CD14-positive monocyte (primary cell): Measurements from ENCODE around the gene CACNB2. TPM values are rescaled to one million over a fixed set of nuclear protein-coding genes. Genes with fewer than 3 reads are reported as not detected.

Source experiments
- DNase-seq, 3 donors: peaks; one replicate each; pipeline ENCODE4 v3.0.0-alpha.2; 2011 to 2022
- H2AFZ ChIP-seq: 2 replicates; pipeline ENCODE4 v1.6.0; 2012; ENCODE audit warnings: mild to moderate bottlenecking, low read depth, low read length, inconsistent platforms; ENCODE audit not compliant: insufficient read depth, poor library complexity, severe bottlenecking
- H3K27ac ChIP-seq, 2 donors: 1 replicate in 1 of 2; 2 replicates in 1 of 2; pipeline ENCODE4 v1.5.1; 2012 to 2013; ENCODE audit warnings: low read length in 2 of 2, control low read depth in 1 of 2, inconsistent platforms in 1 of 2, low read depth in 1 of 2, mild to moderate bottlenecking in 1 of 2
- H3K27me3 ChIP-seq, 2 donors: one replicate each; pipeline versions ENCODE4 v1.6.0 to v1.6.1; 2011 to 2013; ENCODE audit warnings: low read length in 2 of 2; ENCODE audit not compliant: control insufficient read depth in 2 of 2, insufficient read depth in 2 of 2
- H3K36me3 ChIP-seq, 2 donors: replicated peaks in 1 of 2; 1 replicate in 1 of 2; 2 replicates in 1 of 2; pipeline versions ENCODE4 v1.5.1 to v1.6.1; 2012 to 2013; ENCODE audit warnings: low read length in 2 of 2, control low read depth in 1 of 2, inconsistent platforms in 1 of 2, mild to moderate bottlenecking in 1 of 2; ENCODE audit not compliant: insufficient read depth in 2 of 2, control insufficient read depth in 1 of 2
- H3K4me1 ChIP-seq, 2 donors: 1 replicate in 1 of 2; 2 replicates in 1 of 2; pipeline versions ENCODE4 v1.5.1 to v1.6.1; 2012 to 2013; ENCODE audit warnings: low read length in 2 of 2, control low read depth in 1 of 2, inconsistent platforms in 1 of 2, mild to moderate bottlenecking in 1 of 2, moderate library complexity in 1 of 2; ENCODE audit not compliant: insufficient read depth in 2 of 2, control insufficient read depth in 1 of 2
- H3K4me2 ChIP-seq: replicated peaks from 2 replicates; pipeline ENCODE3; 2012; ENCODE audit warnings: low read length, moderate library complexity, mild to moderate bottlenecking; ENCODE audit not compliant: poor library complexity, severe bottlenecking; ENCODE audit errors: extremely low read depth
- H3K4me3 ChIP-seq, 3 experiments: fragments of 200-600 bp in 1 of 3; sonication (generic) in 1 of 3; replicated peaks in 1 of 3; 1 replicate in 2 of 3; 2 replicates in 1 of 3; pipeline ENCODE4 v1.5.1; 2011 to 2013; ENCODE audit warnings: low read length in 3 of 3, mild to moderate bottlenecking in 3 of 3, control low read depth in 2 of 3, low read depth in 2 of 3, inconsistent platforms in 1 of 3, moderate library complexity in 1 of 3
- H3K79me2 ChIP-seq: 2 replicates; pipeline ENCODE4 v1.6.0; 2012; ENCODE audit warnings: mild to moderate bottlenecking, control low read depth, inconsistent platforms, low read length, moderate library complexity; ENCODE audit not compliant: insufficient read depth
- H3K9ac ChIP-seq: 2 replicates; pipeline ENCODE4 v1.6.0; 2017; ENCODE audit warnings: low read length, mild to moderate bottlenecking; ENCODE audit not compliant: insufficient read depth, poor library complexity, severe bottlenecking
- H3K9me3 ChIP-seq, 2 donors: replicated peaks in 1 of 2; 1 replicate in 1 of 2; 2 replicates in 1 of 2; pipeline versions ENCODE4 v1.5.1 to v1.6.1; 2012 to 2013; ENCODE audit warnings: low read length in 2 of 2, control low read depth in 1 of 2; ENCODE audit not compliant: control insufficient read depth in 1 of 2, insufficient read depth in 1 of 2
- H4K20me1 ChIP-seq: 2 replicates; pipeline ENCODE4 v1.6.0; 2012; ENCODE audit warnings: mild to moderate bottlenecking, low read length, control low read depth, moderate library complexity; ENCODE audit not compliant: insufficient read depth
- H3K27ac Mint-ChIP-seq, 7 donors: one replicate each; pipeline ENCODE4 v1.8.0; 2020; ENCODE audit warnings: mild to moderate bottlenecking in 7 of 7, mixed read lengths in 7 of 7, moderate library complexity in 6 of 7, inconsistent platforms in 2 of 7
- H3K27me3 Mint-ChIP-seq, 3 donors: one replicate each; pipeline ENCODE4 v1.8.0; 2021 to 2022; ENCODE audit warnings: low read depth in 3 of 3, mild to moderate bottlenecking in 3 of 3, mixed read lengths in 3 of 3, moderate library complexity in 3 of 3, inconsistent platforms in 1 of 3
- H3K36me3 Mint-ChIP-seq, 2 donors: one replicate each; pipeline ENCODE4 v1.8.0; 2020; ENCODE audit warnings: mixed read lengths in 2 of 2, inconsistent platforms in 1 of 2, mild to moderate bottlenecking in 1 of 2
- H3K4me1 Mint-ChIP-seq: one replicate; pipeline ENCODE4 v1.8.0; 2020; ENCODE audit warnings: mild to moderate bottlenecking, mixed read lengths
- H3K4me3 Mint-ChIP-seq, 2 donors: one replicate each; pipeline ENCODE4 v1.8.0; 2020; ENCODE audit warnings: mild to moderate bottlenecking in 2 of 2, mixed read lengths in 2 of 2, moderate library complexity in 1 of 2
- H3K9me3 Mint-ChIP-seq, 7 donors: one replicate each; pipeline ENCODE4 v1.8.0; 2020 to 2022; ENCODE audit warnings: mixed read lengths in 7 of 7, mild to moderate bottlenecking in 6 of 7, moderate library complexity in 6 of 7, inconsistent platforms in 2 of 7
- WGBS: methylation state at CpG from one replicate; pipeline ENCODE4 v1.1.5; 2013; ENCODE audit warnings: missing lambda C conversion rate; ENCODE audit not compliant: insufficient coverage; 5-methylcytosine and 5-hydroxymethylcytosine counted together
- intact Hi-C, 2 donors: fragments of 100-400 bp; cut with micrococcal nuclease; formaldehyde crosslinking; loops; one replicate each; pipeline versions ENCODE4 v1.15.0 to v1.15.1; 2023
- polyA plus RNA-seq, 3 donors: library from polyadenylated mRNA; depleted of rRNA in 1 of 3; unstranded in 2 of 3; stranded (reverse) in 1 of 3; fragments of 300-500 nt in 2 of 3; fragments of >200 nt in 1 of 3; fragmentation: Illumina TruSeq in 2 of 3; gene quantifications; 1 replicate in 2 of 3; 2 replicates in 1 of 3; pipeline ENCODE4 v1.2.3, GENCODE V29; 2012 to 2021
- TF ChIP-seq, protein P1 (sequence below): fragments of 200-600 bp; IDR thresholded peaks from one replicate; pipeline ENCODE4 v1.8.0; 2022; ENCODE audit warnings: antibody characterized with exemption, mild to moderate bottlenecking

CACNB2 gene
- polyA plus RNA-seq, 3 donors, result 0.05 TPM; not detected in 2

DNA sequence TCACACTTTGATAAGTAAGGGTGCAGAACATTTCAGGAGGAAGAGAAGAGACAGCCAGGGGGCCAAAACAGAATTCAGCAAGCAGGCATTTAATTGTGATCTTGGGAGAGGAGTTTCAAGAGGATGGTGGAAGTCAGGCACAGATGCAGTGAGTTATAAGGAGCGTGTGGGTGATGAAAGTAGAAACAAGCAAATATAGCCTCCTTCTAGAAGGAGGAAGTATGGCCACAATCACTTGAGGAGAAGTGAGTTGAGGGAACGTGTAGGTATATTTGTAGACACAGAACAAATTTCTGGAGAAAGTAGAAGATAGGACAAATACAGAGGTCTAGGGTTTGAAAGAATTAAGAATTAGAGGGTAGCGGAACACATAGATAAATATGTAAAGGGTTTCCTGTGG lies 165.8 kb downstream of the CACNB2 start:
- H3K27ac Mint-ChIP-seq, result peak overlapping the region; percentile 5 to 73 (median 58)

DNA sequence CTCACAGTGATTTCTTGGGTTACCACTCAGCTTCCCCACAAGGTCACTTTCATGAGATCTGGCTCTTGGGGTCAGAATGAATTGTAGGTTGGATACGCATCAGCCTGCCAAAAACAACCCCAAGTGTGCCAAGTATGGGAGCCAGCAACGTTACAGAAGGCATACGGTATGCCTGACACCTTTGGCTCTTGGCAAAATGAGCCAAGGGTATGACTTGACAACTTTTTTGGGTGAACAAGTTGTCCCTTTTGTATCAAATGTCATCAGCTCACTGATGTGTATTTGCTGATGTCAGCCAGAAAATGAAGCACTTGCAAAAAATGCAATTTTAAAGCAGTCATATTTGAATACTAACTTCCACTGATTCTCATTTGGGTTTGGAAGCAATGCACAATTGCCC lies 168.4 kb downstream of the CACNB2 start:
- H3K27ac Mint-ChIP-seq, result no peak overlapping the region
- Histone ChIP-seq H3K9ac (no peak overlapping the region), H3K9me3 (no peaks in the 10 kb centered on the region), H3K27me3 (no peaks in the 10 kb centered on the region), H3K4me2 (no peak overlapping the region), H3K79me2 (no peaks in the 10 kb centered on the region), H2AFZ (no peak overlapping the region), H3K27ac (no peak overlapping the region), H4K20me1 (no peaks in the 10 kb centered on the region), H3K36me3 (no peaks in the 10 kb centered on the region), H3K4me1 (peaks cover 32 to 36% of the 10 kb centered on the region in 2 donors), H3K4me3 (no peak overlapping the region)
- intact Hi-C loops, result no loop called here
- H3K9me3 Mint-ChIP-seq, result peaks cover 0 to 2% (median 0%) of the 10 kb centered on the region in 7 donors
- WGBS, result 89% methylated on average over 3 of the region's 3 CpGs
- H3K4me3 Mint-ChIP-seq, result no peak overlapping the region
- no peaks in the 10 kb centered on the region for H3K36me3 Mint-ChIP-seq
- peaks cover 37% of the 10 kb centered on the region for H3K4me1 Mint-ChIP-seq
- DNase-seq, result no peak
- TF ChIP-seq, protein P1, sequence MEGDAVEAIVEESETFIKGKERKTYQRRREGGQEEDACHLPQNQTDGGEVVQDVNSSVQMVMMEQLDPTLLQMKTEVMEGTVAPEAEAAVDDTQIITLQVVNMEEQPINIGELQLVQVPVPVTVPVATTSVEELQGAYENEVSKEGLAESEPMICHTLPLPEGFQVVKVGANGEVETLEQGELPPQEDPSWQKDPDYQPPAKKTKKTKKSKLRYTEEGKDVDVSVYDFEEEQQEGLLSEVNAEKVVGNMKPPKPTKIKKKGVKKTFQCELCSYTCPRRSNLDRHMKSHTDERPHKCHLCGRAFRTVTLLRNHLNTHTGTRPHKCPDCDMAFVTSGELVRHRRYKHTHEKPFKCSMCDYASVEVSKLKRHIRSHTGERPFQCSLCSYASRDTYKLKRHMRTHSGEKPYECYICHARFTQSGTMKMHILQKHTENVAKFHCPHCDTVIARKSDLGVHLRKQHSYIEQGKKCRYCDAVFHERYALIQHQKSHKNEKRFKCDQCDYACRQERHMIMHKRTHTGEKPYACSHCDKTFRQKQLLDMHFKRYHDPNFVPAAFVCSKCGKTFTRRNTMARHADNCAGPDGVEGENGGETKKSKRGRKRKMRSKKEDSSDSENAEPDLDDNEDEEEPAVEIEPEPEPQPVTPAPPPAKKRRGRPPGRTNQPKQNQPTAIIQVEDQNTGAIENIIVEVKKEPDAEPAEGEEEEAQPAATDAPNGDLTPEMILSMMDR, result no peak
- H3K27me3 Mint-ChIP-seq, result peaks cover 0 to 2% (median 1%) of the 10 kb centered on the region in 3 donors

More for the DNA sequence above, 165.8 kb downstream of the CACNB2 start:
- H3K4me3 ChIP-seq, result no peak overlapping the region
- H3K27me3 ChIP-seq, result no peaks in the 10 kb centered on the region
- Mint-ChIP-seq H3K36me3 (no peaks in the 10 kb centered on the region), H3K9me3 (peaks cover 0 to 2% (median 0%) of the 10 kb centered on the region in 7 donors), H3K4me3 (no peak overlapping the region), H3K27me3 (peaks cover 0 to 2% (median 1%) of the 10 kb centered on the region in 3 donors), H3K4me1 (peaks cover 40% of the 10 kb centered on the region)
- no peaks in the 10 kb centered on the region for H3K79me2 ChIP-seq
- intact Hi-C loops, result no loop called here
- H2AFZ ChIP-seq, result peak overlapping the region; percentile 6
- H4K20me1 ChIP-seq, result no peaks in the 10 kb centered on the region
- peak overlapping the region; percentile 23 for H3K4me2 ChIP-seq
- peak overlapping the region in 1 of 2 donors; percentile 17 for H3K27ac ChIP-seq
- WGBS, result 27% methylated on average over 3 of the region's 3 CpGs
- no peaks in the 10 kb centered on the region for H3K36me3 ChIP-seq
- no peak overlapping the region for H3K9ac ChIP-seq
- no peaks in the 10 kb centered on the region for H3K9me3 ChIP-seq
- peaks cover 37 to 43% of the 10 kb centered on the region in 2 donors for H3K4me1 ChIP-seq
- TF ChIP-seq, protein P1, result no peak
- DNase-seq, result peak; percentile 27 to 49 (median 40)
